K562 (cell line): ENCODE measurements around the gene IQCC. TPM values are rescaled to one million over a fixed set of nuclear protein-coding genes. Genes with fewer than 3 reads are reported as not detected.
A peak's percentile ranks its signal among the peaks of the same experiment; 100 is the strongest.

Source experiments
- ATF1 ChIP-seq, 2 experiments: fragments of 450-650 bp in 1 of 2; IDR thresholded peaks; 2 replicates each; pipeline ENCODE4 v1.6.1; 2016; ENCODE audit warnings: missing compliant biosample characterization in 1 of 2, missing genetic modification characterization in 1 of 2
- ATF7 ChIP-seq: fragments of 450-650 bp; IDR thresholded peaks from 2 replicates; pipeline ENCODE4 v1.7.1; 2014; ENCODE audit warnings: mild to moderate bottlenecking, moderate library complexity
- CC2D1A ChIP-seq: fragments of 450-650 bp; IDR thresholded peaks from 2 replicates; pipeline ENCODE4 v1.6.1; 2017; ENCODE audit warnings: mild to moderate bottlenecking
- CHD2 ChIP-seq: IDR thresholded peaks from 2 replicates; pipeline ENCODE4 v1.6.1; 2011; ENCODE audit warnings: low read depth, low read length
- DEAF1 ChIP-seq: fragments of 450-650 bp; formaldehyde crosslinking; IDR thresholded peaks from 2 replicates; pipeline ENCODE4 v1.4.0; 2020; ENCODE audit warnings: mild to moderate bottlenecking, moderate library complexity
- HMGN3 ChIP-seq: IDR thresholded peaks from 2 replicates; pipeline ENCODE4 v1.6.1; 2011; ENCODE audit warnings: borderline replicate concordance, low read depth, mild to moderate bottlenecking, mixed read lengths, low read length; ENCODE audit not compliant: insufficient read length; ENCODE audit errors: extremely low read depth
- PREB ChIP-seq: sonication (generic); formaldehyde crosslinking; IDR thresholded peaks from 2 replicates; pipeline ENCODE4 v1.8.1; 2023; ENCODE audit warnings: mild to moderate bottlenecking, missing genetic modification reagents
- RB1 ChIP-seq: fragments of 450-650 bp; IDR thresholded peaks from 2 replicates; pipeline ENCODE4 v1.6.1; 2017; ENCODE audit warnings: low read depth, mild to moderate bottlenecking
- RBFOX2 ChIP-seq: fragments of 200-400 bp; formaldehyde crosslinking; IDR thresholded peaks from 2 replicates; pipeline ENCODE4 v1.6.1; 2017; ENCODE audit warnings: low read depth, mild to moderate bottlenecking, low read length, moderate library complexity
- RFX5 ChIP-seq: IDR thresholded peaks from 2 replicates; pipeline ENCODE4 v1.6.1; 2011; ENCODE audit warnings: low read depth, mild to moderate bottlenecking, improper control_type of control experiment, low read length
- SMC3 ChIP-seq: conservative IDR thresholded peaks from 2 replicates; pipeline ENCODE4 v1.6.1; 2011; ENCODE audit warnings: low read depth, low read length, improper control_type of control experiment; ENCODE audit not compliant: insufficient read depth
- U2AF1 ChIP-seq: fragments of 200-400 bp; formaldehyde crosslinking; optimal IDR thresholded peaks from 2 replicates; pipeline ENCODE3; 2017; ENCODE audit warnings: mild to moderate bottlenecking, low read depth, low read length, moderate library complexity
- ZFP1 ChIP-seq: fragments of 450-650 bp; formaldehyde crosslinking; IDR thresholded peaks from 2 replicates; pipeline ENCODE4 v1.4.0; 2020; ENCODE audit warnings: mild to moderate bottlenecking, mixed read lengths
- ZFX ChIP-seq: sonication (generic); formaldehyde crosslinking; IDR thresholded peaks from 2 replicates; pipeline ENCODE4 v1.8.0; 2022; ENCODE audit warnings: mild to moderate bottlenecking, missing genetic modification reagents, moderate library complexity
- ZKSCAN1 ChIP-seq: fragments of 150-350 bp; IDR thresholded peaks from 2 replicates; pipeline ENCODE4 v1.6.1; 2016; ENCODE audit warnings: low read depth, low read length
- polyA plus RNA-seq, 8 experiments: library from polyadenylated mRNA; depleted of rRNA in 4 of 8; stranded (reverse) in 5 of 8; unstranded in 3 of 8; fragments of >200 nt; fragmentation: Nextera tagmentation in 2 of 8; fragmentation: Illumina TruSeq in 1 of 8; extraction: Ambion mirVana in 2 of 8; extraction: Trizol in 1 of 8; gene quantifications; 2 replicates each; pipeline versions ENCODE4 v1.2.1 to v1.2.3, GENCODE V29; 2011 to 2014; ENCODE audit warnings: inconsistent platforms in 1 of 8, missing spikeins in 1 of 8
- total RNA-seq, 7 experiments: library from RNA; depleted of rRNA in 6 of 7; stranded (reverse); fragments of >200 nt in 6 of 7; fragmentation: Illumina TruSeq in 2 of 7; extraction: Trizol in 2 of 7; gene quantifications; 2 replicates each; pipeline versions ENCODE4 v1.2.1 to v1.2.3, GENCODE V29; 2011 to 2021; ENCODE audit warnings: low replicate concordance in 1 of 7
- TF ChIP-seq, protein P1 (sequence below), 2 experiments: fragments of 150-350 bp in 1 of 2; IDR thresholded peaks; 2 replicates each; pipeline ENCODE4 v1.6.1; 2012 to 2016; ENCODE audit warnings: low read depth in 2 of 2, low read length in 2 of 2, mild to moderate bottlenecking in 1 of 2, moderate library complexity in 1 of 2
- TF ChIP-seq, protein P2 (sequence below): sonication (generic); formaldehyde crosslinking; IDR thresholded peaks from 2 replicates; pipeline ENCODE4 v1.9.0; 2022; ENCODE audit warnings: mild to moderate bottlenecking, missing genetic modification reagents
- TF ChIP-seq, protein P3 (sequence below), 2 experiments: fragments of 450-650 bp in 1 of 2; sonication (generic) in 1 of 2; formaldehyde crosslinking in 1 of 2; IDR thresholded peaks in 1 of 2; conservative IDR thresholded peaks in 1 of 2; 2 replicates each; pipeline versions ENCODE4 v1.6.1 to v1.8.1; 2016 to 2023; ENCODE audit warnings: mild to moderate bottlenecking in 2 of 2, moderate library complexity in 2 of 2, inconsistent platforms in 1 of 2, missing genetic modification reagents in 1 of 2

IQCC gene
- total and polyA plus RNA-seq, 9 of the 15 experiments (the other 6 are each of a cell fraction or from before 2014, with no cell fraction given) = 8.1 to 16.5 (median 10.7) TPM

DNA sequence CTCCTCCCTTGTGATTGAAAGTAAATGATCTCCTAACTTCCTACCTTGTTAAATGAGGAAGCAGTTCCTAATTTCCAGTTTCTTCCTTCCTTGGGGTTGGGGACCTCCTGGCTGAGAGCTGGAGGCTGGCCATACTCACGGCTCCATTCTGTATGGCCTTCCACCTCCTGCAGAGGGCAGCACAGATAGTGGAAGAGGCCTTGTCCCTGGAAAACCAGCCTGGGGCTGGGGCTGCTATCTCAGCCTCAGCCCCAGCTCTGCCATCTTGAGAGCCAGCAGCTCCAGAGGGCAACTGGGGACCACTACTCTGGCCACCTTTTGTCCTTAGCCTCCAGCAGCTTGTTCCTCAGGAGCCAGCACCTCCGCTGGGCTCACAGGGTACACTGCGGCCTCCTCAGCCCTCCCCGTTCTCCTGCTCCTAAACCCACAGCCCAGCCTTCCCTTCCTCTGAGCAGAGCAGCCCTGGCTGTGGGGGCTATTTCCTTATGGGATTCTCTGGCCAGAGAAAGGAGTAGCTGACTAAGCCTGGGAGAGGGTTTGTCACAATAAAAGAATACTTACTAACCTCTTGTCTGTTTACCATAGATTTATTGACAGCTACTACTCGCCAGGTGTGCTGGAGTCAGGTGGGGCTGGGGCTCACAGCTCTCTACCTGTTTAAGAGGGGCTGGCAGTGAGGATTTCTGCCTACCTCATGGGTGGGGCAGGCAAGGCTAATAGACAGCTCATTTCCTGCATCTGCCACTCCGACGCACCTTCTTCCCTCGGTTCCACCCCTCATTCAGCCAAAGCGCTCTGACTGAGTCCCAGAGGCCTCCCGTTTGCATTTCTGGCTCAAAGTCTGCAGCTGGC lies 10.4 kb downstream of the IQCC start (continued):
- peak; percentile 62 for TF ChIP-seq CC2D1A
- no peak for TF ChIP-seq U2AF1
- TF ChIP-seq ZFX (CRISPR knock-in tag) = peak; percentile 44
- no peak for TF ChIP-seq CHD2
- TF ChIP-seq, protein P1, sequence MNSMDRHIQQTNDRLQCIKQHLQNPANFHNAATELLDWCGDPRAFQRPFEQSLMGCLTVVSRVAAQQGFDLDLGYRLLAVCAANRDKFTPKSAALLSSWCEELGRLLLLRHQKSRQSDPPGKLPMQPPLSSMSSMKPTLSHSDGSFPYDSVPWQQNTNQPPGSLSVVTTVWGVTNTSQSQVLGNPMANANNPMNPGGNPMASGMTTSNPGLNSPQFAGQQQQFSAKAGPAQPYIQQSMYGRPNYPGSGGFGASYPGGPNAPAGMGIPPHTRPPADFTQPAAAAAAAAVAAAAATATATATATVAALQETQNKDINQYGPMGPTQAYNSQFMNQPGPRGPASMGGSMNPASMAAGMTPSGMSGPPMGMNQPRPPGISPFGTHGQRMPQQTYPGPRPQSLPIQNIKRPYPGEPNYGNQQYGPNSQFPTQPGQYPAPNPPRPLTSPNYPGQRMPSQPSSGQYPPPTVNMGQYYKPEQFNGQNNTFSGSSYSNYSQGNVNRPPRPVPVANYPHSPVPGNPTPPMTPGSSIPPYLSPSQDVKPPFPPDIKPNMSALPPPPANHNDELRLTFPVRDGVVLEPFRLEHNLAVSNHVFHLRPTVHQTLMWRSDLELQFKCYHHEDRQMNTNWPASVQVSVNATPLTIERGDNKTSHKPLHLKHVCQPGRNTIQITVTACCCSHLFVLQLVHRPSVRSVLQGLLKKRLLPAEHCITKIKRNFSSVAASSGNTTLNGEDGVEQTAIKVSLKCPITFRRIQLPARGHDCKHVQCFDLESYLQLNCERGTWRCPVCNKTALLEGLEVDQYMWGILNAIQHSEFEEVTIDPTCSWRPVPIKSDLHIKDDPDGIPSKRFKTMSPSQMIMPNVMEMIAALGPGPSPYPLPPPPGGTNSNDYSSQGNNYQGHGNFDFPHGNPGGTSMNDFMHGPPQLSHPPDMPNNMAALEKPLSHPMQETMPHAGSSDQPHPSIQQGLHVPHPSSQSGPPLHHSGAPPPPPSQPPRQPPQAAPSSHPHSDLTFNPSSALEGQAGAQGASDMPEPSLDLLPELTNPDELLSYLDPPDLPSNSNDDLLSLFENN (IDR thresholded peaks at IDR 0.05; ENCODE audit: low read depth in 2 of 2, low read length in 2 of 2) = peak in 1 of 2 experiments; percentile 11; a peak in 1 of 4 replicates
- TF ChIP-seq, protein P2, sequence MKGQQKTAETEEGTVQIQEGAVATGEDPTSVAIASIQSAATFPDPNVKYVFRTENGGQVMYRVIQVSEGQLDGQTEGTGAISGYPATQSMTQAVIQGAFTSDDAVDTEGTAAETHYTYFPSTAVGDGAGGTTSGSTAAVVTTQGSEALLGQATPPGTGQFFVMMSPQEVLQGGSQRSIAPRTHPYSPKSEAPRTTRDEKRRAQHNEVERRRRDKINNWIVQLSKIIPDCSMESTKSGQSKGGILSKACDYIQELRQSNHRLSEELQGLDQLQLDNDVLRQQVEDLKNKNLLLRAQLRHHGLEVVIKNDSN (CRISPR knock-in tag) = peak; percentile 7; the same call in 1 of the 2 replicates
- no peak for TF ChIP-seq ATF1 (CRISPR knock-in tag; IDR thresholded peaks at IDR 0.05)
- TF ChIP-seq ATF1 (tag; IDR thresholded peaks at IDR 0.05) = peak; percentile 15; the same call in 1 of the 2 replicates
- 0 out of 2 replicates have a peak, but pooled peaks have one; percentile 16 for TF ChIP-seq RBFOX2
- TF ChIP-seq DEAF1 (CRISPR knock-in tag) = peak; percentile 72
- TF ChIP-seq ATF7 = peak; percentile 17; the same call in 1 of the 2 replicates
- no peak for TF ChIP-seq ZFP1 (CRISPR knock-in tag)
- no peak for TF ChIP-seq PREB (CRISPR knock-in tag)
- peak; percentile 70; the same call in 1 of the 2 replicates for TF ChIP-seq RB1
- no peak for TF ChIP-seq RFX5
- TF ChIP-seq SMC3 = peak; percentile 90
- no peak for TF ChIP-seq HMGN3
- TF ChIP-seq, protein P3, sequence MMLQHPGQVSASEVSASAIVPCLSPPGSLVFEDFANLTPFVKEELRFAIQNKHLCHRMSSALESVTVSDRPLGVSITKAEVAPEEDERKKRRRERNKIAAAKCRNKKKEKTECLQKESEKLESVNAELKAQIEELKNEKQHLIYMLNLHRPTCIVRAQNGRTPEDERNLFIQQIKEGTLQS (IDR thresholded peaks at IDR 0.05) = no peak
- TF ChIP-seq, protein P3 (CRISPR knock-in tag; conservative IDR thresholded peaks at IDR 0.05) = 0 out of 2 replicates have a peak, but pooled peaks have one; percentile 18
- TF ChIP-seq ZKSCAN1 = 0 out of 2 replicates have a peak, but pooled peaks have one; percentile 30
